Central memory CD8-positive, alpha-beta T cell (primary cell): ENCODE results near the gene PHKB.
"Not testable (repeated sequence)": the region's sequence is repeated elsewhere in the genome, so short reads cannot be mapped to it uniquely, and the experiment has no call there.

Source experiments
- ATAC-seq: fragments of 150-1000 bp; cut with Tn5 transposase; replicated peaks from 2 replicates; pipeline ENCODE4 v1.10.0; 2022; ENCODE audit warnings: mild to moderate bottlenecking, moderate FRiP score, moderate number of reproducible peaks; ENCODE audit not compliant: poor library complexity, severe bottlenecking; ENCODE audit errors: extremely low read depth
- DNase-seq, 2 donors: peaks; one replicate each; pipeline ENCODE4 v3.0.0; 2021; ENCODE audit warnings: low spot score in 2 of 2
- H3K27ac Mint-ChIP-seq: one replicate; pipeline ENCODE4 v1.8.0; 2022; ENCODE audit warnings: low read depth, mild to moderate bottlenecking, moderate library complexity, mixed read lengths
- H3K27me3 Mint-ChIP-seq: one replicate; pipeline ENCODE4 v1.8.0; 2022; ENCODE audit warnings: mixed read lengths
- H3K36me3 Mint-ChIP-seq: one replicate; pipeline ENCODE4 v1.8.0; 2022; ENCODE audit warnings: mild to moderate bottlenecking, moderate library complexity, mixed read lengths; ENCODE audit not compliant: insufficient read depth
- H3K4me1 Mint-ChIP-seq: one replicate; pipeline ENCODE4 v1.8.0; 2022; ENCODE audit warnings: mixed read lengths
- H3K4me3 Mint-ChIP-seq: one replicate; pipeline ENCODE4 v1.8.0; 2022; ENCODE audit warnings: mild to moderate bottlenecking, moderate library complexity, mixed read lengths
- H3K9me3 Mint-ChIP-seq: one replicate; pipeline ENCODE4 v1.8.0; 2022; ENCODE audit warnings: mixed read lengths

PHKB gene

DNA sequence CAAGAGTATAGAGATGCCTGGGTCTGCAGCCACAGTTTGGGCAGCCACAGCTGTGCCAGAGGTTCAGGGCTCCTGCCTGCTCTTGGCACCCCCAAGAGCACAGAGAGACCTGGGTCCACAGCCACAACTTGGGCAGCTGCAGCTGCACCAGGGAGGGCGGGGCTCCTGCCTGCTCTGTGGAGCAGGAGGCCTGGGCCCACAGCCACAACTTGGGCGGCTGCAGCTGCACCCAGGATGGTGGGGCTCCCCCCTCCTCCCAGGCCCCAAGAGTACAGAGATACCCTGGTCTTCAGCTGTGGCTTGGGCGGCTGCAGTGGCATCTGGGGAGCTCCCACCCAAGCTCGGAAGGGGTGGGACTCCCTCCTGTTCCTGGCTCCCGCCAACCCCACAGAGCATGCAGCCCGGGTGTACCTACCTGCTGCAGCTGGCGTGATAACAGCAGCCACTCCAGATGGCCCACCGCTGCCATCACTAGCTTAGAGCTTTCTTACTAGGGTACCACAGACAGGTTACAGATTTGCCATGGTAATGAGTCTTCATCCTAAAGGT, 72.7 kb downstream of the PHKB start:
- peaks cover 2% of the 10 kb centered on the region for H3K36me3 Mint-ChIP-seq
- no peak for ATAC-seq
- DNase-seq: no peak
- no peaks in the 10 kb centered on the region for H3K9me3 Mint-ChIP-seq
- H3K27ac Mint-ChIP-seq: no peak overlapping the region
- no peaks in the 10 kb centered on the region for H3K4me1 Mint-ChIP-seq
- H3K4me3 Mint-ChIP-seq: no peak overlapping the region
- H3K27me3 Mint-ChIP-seq: no peaks in the 10 kb centered on the region

DNA sequence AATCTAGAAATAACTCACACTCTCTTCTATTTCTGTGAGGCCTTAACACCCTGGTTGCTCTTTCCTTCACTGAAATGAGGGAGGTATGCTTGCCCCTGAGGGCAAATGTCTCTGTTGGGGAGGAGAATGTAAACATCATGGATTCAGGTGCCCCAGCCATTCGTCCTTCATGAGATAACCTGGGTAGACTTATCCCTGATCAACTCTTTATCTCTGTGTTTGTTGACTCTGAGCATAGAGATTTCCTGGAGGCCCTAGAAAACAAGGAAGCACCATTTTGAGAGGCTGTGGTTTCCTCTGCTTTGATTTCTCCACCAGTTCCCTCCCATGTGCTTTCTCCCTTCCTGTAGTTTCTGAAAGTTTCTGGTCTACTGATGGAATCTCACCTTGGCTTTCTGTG, 77.3 kb downstream of the PHKB start:
- Mint-ChIP-seq H3K9me3 (peaks cover 5% of the 10 kb centered on the region), H3K4me3 (no peak overlapping the region), H3K27ac (no peak overlapping the region), H3K36me3 (peaks cover 4% of the 10 kb centered on the region), H3K27me3 (no peaks in the 10 kb centered on the region), H3K4me1 (no peaks in the 10 kb centered on the region)
- no peak for DNase-seq
- ATAC-seq: no peak

DNA sequence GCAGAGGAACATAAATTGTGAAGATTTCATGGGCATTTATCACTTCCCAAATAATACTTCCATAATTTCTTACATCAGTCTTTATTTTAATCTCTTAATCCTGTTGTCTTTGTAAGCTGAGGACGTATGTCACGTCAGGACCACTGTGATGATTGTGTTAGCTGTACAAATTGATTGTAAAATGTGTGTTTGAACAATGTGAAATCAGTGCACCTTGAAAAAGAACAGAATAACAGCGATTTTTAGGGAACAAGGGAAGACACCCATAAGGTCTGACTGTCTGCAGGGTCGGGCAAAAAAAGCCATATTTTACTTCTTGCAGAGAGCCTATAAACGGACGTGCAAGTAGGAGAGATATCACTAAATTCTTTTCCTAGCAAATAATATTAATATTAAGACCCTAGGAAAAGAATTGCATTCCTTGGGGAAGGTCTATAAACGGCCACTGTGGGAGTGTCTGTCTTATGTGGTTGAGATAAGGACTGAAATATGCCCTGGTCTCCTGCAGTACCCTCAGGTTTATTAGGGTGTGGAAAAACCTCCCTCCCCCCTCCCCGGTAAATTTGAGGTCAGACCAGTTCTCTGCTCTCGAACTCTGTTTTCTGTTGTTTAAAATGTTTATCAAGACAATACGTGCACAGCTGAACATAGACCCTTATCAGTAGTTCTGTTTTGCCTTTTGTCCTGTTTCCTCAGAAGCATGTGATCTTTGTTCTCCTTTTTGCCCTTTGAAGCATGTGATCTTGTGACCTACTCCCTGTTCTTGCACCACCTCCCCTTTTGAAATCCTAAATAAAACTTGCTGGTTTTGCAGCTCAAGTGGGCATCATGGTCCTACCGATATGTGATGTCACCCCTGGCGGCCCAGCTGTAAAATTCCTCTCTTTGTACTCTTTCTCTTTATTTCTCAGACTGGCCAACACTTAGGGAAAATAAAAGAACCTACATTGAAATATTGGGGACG, 78.9 kb downstream of the PHKB start:
- H3K27me3 Mint-ChIP-seq, ATAC-seq, H3K4me3 Mint-ChIP-seq, DNase-seq, H3K36me3 Mint-ChIP-seq, H3K27ac Mint-ChIP-seq: not testable (repeated sequence)
- Mint-ChIP-seq H3K4me1 (peaks cover 14% of the 10 kb centered on the region), H3K9me3 (peaks cover 12% of the 10 kb centered on the region)

DNA sequence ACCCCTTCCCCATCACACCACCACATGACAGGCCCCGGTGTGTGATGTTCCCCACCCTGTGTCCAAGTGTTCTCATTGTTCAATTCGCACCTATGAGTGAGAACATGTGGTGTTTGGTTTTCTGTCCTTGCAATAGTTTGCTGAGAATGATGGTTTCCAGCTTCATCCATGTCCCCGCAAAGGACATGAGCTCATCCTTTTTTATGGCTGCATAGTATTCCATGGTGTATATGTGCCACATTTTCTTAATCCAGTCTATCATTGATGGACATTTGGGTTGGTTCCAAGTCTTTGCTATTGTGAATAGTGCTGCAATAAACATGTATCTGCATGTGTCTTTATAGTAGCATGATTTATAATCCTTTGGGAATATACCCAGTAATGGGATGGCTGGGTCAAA, 80.0 kb downstream of the PHKB start:
- peaks cover 17% of the 10 kb centered on the region for H3K9me3 Mint-ChIP-seq
- peak overlapping the region; percentile 37 for H3K27ac Mint-ChIP-seq
- not testable (repeated sequence) for H3K27me3 Mint-ChIP-seq, H3K4me3 Mint-ChIP-seq, H3K36me3 Mint-ChIP-seq, ATAC-seq, DNase-seq
- peaks cover 24% of the 10 kb centered on the region for H3K4me1 Mint-ChIP-seq

DNA sequence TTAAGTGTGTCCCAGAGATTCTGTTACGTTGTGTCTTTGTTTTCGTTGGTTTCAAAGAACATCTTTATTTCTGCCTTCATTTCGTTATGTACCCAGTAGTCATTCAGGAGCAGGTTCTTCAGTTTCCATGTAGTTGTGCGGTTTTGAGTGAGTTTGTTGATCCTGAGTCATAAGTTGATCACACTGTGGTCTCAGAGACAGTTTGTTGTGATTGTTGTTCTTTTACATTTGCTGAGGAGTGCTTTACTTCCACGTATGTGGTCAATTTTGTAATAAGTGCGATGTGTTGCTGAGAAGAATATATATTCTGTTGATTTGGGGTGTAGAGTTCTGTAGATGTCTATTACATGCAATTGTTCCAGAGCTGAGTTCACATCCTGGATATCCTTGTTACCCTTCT, 83.1 kb downstream of the PHKB start:
- H3K27me3 Mint-ChIP-seq, H3K36me3 Mint-ChIP-seq, ATAC-seq, DNase-seq: not testable (repeated sequence)
- Mint-ChIP-seq H3K4me3 (peak overlapping the region; percentile 33), H3K27ac (peak overlapping the region; percentile 58), H3K9me3 (peaks cover 17% of the 10 kb centered on the region), H3K4me1 (peaks cover 24% of the 10 kb centered on the region)

DNA sequence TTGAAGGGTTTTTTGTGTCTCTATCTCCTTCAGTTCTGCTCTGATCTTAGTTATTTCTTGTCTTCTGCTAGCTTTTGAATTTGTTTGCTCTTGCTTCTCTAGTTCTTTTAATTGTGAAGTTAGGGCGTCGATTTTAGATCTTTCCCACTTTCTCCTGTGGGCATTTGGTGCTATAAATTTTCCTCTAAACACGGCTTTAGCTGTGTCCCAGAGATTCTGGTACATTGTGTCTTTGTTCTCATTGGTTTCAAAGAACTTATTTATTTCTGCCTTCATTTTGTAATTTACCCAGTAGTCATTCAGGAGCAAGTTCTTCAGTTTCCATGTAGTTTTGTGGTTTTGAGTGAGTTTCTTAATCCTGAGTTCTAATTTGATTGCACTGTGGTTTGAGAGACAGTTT, 90.1 kb downstream of the PHKB start:
- H3K4me3 Mint-ChIP-seq, H3K27me3 Mint-ChIP-seq, ATAC-seq, DNase-seq, H3K4me1 Mint-ChIP-seq: not testable (repeated sequence)
- H3K36me3 Mint-ChIP-seq: peaks cover 19% of the 10 kb centered on the region
- peak overlapping the region; percentile 80 for H3K27ac Mint-ChIP-seq
- peaks cover 26% of the 10 kb centered on the region for H3K9me3 Mint-ChIP-seq

DNA sequence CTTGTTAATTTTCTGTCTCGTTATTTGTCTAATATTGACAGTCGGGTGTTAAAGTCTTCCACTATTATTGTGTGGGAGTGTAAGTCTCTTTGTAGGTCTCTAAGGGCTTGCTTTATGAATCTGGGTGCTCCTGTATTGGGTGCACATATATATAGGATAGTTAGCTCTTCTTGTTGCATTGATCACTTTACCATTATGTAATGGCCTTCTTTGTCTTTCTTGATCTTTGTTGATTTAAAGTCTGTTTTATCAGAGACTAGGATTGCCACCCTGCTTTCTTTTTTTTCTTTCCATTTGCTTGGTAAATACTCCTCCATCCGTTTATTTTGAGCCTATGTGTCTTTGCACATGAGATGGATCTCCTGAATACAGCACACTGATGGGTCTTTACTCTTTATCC, 90.6 kb downstream of the PHKB start:
- not testable (repeated sequence) for H3K27me3 Mint-ChIP-seq, H3K4me1 Mint-ChIP-seq, H3K27ac Mint-ChIP-seq, ATAC-seq, H3K4me3 Mint-ChIP-seq, DNase-seq
- Mint-ChIP-seq H3K36me3 (peaks cover 19% of the 10 kb centered on the region), H3K9me3 (peaks cover 26% of the 10 kb centered on the region)

DNA sequence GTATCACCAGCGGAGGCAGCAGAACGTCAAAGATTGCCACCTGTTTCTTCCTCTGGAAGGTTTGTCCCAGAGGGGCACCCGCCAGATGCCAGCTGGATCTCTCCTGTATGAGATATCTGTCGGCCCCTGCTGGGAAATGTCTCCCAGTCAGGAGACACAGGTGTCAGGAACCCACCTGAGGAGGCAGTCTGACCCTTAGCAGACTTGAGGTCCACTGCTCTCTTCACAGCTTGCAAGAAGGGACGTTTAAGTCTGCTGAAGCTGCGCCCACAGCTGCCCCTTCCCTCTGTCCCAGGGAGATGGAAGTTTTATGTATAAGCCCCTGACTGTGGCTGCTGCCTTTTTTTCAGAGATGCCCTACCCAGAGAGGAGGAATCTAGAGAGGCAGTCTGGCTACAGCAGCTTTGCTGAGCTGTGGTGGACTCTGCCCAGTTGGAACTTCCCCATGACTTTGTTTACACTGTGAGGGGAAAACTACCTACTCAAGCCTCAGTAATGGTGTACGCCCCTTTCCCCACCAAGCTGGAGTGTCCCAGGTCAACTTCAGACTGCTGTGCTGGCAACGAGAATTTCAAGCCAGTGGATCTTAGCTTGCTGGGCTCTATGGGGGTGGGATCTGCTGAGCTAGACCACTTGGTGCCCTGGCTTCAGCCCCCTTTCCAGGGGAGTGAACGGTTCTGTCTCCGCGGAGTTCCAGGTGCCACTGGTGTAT, 92.9 kb downstream of the PHKB start:
- peaks cover 6% of the 10 kb centered on the region for H3K4me1 Mint-ChIP-seq
- H3K36me3 Mint-ChIP-seq: peaks cover 17% of the 10 kb centered on the region
- DNase-seq: no peak
- H3K4me3 Mint-ChIP-seq: no peak overlapping the region
- peaks cover 26% of the 10 kb centered on the region for H3K9me3 Mint-ChIP-seq
- no peak overlapping the region for H3K27ac Mint-ChIP-seq
- no peaks in the 10 kb centered on the region for H3K27me3 Mint-ChIP-seq
- no peak for ATAC-seq

DNA sequence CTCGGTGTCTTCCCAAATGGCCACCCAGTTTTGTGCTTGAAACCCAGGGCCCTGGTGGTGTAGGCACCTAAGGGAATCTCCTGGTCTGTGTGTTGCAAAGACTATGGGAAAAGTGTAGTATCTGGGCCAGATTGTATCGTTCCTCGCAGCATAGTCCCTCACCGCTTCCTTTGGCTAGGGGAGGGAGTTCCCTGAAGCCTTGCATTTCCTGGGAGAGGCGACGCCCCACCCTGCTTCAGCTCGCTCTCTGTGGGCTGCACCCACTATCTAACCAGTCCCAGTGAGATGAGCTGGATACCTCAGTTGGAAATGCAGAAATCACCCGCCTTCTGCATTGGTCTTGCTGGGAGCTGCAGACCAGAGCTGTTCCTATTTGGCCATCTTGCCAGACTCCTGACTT, 93.5 kb downstream of the PHKB start:
- not testable (repeated sequence) for H3K27ac Mint-ChIP-seq, H3K4me3 Mint-ChIP-seq, DNase-seq, ATAC-seq, H3K27me3 Mint-ChIP-seq, H3K4me1 Mint-ChIP-seq
- Mint-ChIP-seq H3K36me3 (peaks cover 13% of the 10 kb centered on the region), H3K9me3 (peaks cover 26% of the 10 kb centered on the region)

DNA sequence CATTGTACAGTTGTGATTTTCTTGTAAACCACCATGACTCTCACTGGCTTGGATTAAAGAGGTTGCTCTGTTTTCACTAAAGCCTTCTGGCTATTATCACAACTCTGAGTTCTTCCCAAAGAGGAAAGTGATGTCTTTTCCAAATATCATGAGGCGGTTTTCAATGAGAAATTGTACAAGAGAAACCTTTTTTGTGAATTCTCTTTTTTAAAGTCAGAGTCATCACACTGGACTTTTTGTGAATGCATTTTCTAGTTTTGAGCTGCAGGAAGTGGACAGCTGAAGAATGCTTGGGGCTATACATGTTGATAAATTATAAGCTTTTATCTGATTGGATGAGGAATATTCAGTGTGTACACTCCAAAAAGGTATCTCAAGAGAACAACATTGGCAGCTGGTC, 100.2 kb downstream of the PHKB start:
- peaks cover 6% of the 10 kb centered on the region for H3K9me3 Mint-ChIP-seq
- no peak for DNase-seq
- no peak overlapping the region for H3K4me3 Mint-ChIP-seq
- H3K27ac Mint-ChIP-seq: no peak overlapping the region
- ATAC-seq: no peak
- H3K4me1 Mint-ChIP-seq: peaks cover 20% of the 10 kb centered on the region
- H3K36me3 Mint-ChIP-seq: peaks cover 3% of the 10 kb centered on the region
- H3K27me3 Mint-ChIP-seq: no peaks in the 10 kb centered on the region

DNA sequence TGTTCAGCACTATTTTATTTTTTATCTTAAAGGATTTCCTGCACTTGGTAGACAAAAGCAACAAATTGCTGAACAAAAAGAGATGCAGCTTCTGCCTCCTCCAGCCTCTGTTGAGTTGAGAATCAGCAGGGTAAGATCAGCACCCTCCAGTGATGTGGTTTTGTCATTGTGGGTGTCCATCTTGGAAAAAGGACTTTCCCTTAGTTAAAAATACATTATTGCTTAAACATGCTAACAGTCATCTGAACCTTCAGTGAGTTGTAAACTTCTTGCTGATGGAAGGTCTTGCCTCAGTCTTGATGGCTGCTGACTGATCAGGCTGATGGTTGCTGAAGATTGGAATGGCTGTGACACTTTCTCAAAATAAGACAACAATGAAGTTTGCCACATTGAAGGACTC, 101.2 kb downstream of the PHKB start:
- H3K36me3 Mint-ChIP-seq: peaks cover 3% of the 10 kb centered on the region
- H3K4me1 Mint-ChIP-seq: peaks cover 30% of the 10 kb centered on the region
- no peak overlapping the region for H3K4me3 Mint-ChIP-seq
- H3K27me3 Mint-ChIP-seq: no peaks in the 10 kb centered on the region
- H3K27ac Mint-ChIP-seq: no peak overlapping the region
- ATAC-seq: no peak
- peaks cover 6% of the 10 kb centered on the region for H3K9me3 Mint-ChIP-seq
- DNase-seq: no peak

DNA sequence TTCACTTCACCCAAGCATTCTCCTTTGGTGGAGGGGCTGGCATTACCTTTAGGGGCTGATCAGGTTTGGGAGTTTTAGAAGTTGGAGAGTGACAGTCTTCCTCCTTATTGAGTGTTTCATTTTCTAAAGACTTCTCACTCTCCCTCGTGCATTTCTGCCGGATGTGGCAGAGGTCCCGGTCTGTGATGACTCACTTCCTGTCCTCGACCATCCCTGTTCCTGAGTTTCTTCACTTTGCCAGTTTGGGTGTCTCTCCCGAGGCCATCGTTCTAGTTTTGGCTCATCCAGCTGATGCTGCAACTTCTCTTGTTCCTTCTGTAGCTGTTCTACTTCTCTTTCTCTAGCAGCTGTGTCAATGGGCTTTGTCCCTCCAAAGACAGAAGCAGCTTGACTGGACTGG, 104.3 kb downstream of the PHKB start:
- DNase-seq (no peak), ATAC-seq (no peak)
- Mint-ChIP-seq H3K4me1 (peaks cover 61% of the 10 kb centered on the region), H3K27ac (peak overlapping the region; percentile 32), H3K27me3 (no peaks in the 10 kb centered on the region), H3K36me3 (peaks cover 6% of the 10 kb centered on the region), H3K9me3 (peaks cover 6% of the 10 kb centered on the region), H3K4me3 (peak overlapping the region; percentile 63)
